Measurements from ENCODE around the gene SALL1. TPM values are rescaled to one million over a fixed set of nuclear protein-coding genes. Genes with fewer than 3 reads are reported as not detected.

SALL1 gene
- total RNA-seq, 1 experiment from 2014 or later = not detected

GRCh38 chr16:51172368-51172767, 21.3 kb upstream of the SALL1 start:
- no peaks in the 10 kb centered on the region for H3K9me3 Mint-ChIP-seq (ENCODE audit: low read depth, unreplicated experiment)
- BruUV-seq (replicated peaks) = no TSS peak
- H3K4me1 Mint-ChIP-seq (ENCODE audit: low read depth, unreplicated experiment) = no peaks in the 10 kb centered on the region
- intact Hi-C loops (cut with micrococcal nuclease; ENCODE audit: unreplicated experiment) = no loop called here
- no peak overlapping the region for H3K27ac Mint-ChIP-seq (ENCODE audit: unreplicated experiment)
- CTCF ChIA-PET = interaction anchor here (0.5 kb wide), 1 partner anchor 571 kb away, joined by 3 read pairs; no protein-coding TSS in a partner anchor
- no peak overlapping the region for H3K4me3 Mint-ChIP-seq (ENCODE audit: low read depth, unreplicated experiment)
- H3K27me3 Mint-ChIP-seq (ENCODE audit: unreplicated experiment) = peaks cover 66% of the 10 kb centered on the region
- TF ChIP-seq, protein P1, sequence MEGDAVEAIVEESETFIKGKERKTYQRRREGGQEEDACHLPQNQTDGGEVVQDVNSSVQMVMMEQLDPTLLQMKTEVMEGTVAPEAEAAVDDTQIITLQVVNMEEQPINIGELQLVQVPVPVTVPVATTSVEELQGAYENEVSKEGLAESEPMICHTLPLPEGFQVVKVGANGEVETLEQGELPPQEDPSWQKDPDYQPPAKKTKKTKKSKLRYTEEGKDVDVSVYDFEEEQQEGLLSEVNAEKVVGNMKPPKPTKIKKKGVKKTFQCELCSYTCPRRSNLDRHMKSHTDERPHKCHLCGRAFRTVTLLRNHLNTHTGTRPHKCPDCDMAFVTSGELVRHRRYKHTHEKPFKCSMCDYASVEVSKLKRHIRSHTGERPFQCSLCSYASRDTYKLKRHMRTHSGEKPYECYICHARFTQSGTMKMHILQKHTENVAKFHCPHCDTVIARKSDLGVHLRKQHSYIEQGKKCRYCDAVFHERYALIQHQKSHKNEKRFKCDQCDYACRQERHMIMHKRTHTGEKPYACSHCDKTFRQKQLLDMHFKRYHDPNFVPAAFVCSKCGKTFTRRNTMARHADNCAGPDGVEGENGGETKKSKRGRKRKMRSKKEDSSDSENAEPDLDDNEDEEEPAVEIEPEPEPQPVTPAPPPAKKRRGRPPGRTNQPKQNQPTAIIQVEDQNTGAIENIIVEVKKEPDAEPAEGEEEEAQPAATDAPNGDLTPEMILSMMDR (IDR thresholded peaks at IDR 0.05; ENCODE audit: unreplicated experiment) = no peak
- no peak for DNase-seq
- H3K36me3 Mint-ChIP-seq (ENCODE audit: insufficient read depth, unreplicated experiment) = no peaks in the 10 kb centered on the region

- H3K27ac Mint-ChIP-seq (ENCODE audit: unreplicated experiment) = no peak overlapping the region
- peaks cover 56% of the 10 kb centered on the region for H3K27me3 Mint-ChIP-seq (ENCODE audit: unreplicated experiment)
- no peak for DNase-seq
- no peaks in the 10 kb centered on the region for H3K9me3 Mint-ChIP-seq (ENCODE audit: low read depth, unreplicated experiment)
- TF ChIP-seq, protein P1 (IDR thresholded peaks at IDR 0.05; ENCODE audit: unreplicated experiment) = no peak
- no peak overlapping the region for H3K4me3 Mint-ChIP-seq (ENCODE audit: low read depth, unreplicated experiment)
- intact Hi-C loops (cut with micrococcal nuclease; ENCODE audit: unreplicated experiment) = loop anchor here (10.0 kb wide), 1 partner anchor 236 kb away; no protein-coding TSS in a partner anchor
- BruUV-seq (replicated peaks) = no TSS peak
- CTCF ChIA-PET = no interaction called here
- peaks cover 8% of the 10 kb centered on the region for H3K4me1 Mint-ChIP-seq (ENCODE audit: low read depth, unreplicated experiment)
- H3K36me3 Mint-ChIP-seq (ENCODE audit: insufficient read depth, unreplicated experiment) = no peaks in the 10 kb centered on the region
Measured at GRCh38 chr16:51168755-51169154, 17.7 kb upstream of the SALL1 start.

DNA sequence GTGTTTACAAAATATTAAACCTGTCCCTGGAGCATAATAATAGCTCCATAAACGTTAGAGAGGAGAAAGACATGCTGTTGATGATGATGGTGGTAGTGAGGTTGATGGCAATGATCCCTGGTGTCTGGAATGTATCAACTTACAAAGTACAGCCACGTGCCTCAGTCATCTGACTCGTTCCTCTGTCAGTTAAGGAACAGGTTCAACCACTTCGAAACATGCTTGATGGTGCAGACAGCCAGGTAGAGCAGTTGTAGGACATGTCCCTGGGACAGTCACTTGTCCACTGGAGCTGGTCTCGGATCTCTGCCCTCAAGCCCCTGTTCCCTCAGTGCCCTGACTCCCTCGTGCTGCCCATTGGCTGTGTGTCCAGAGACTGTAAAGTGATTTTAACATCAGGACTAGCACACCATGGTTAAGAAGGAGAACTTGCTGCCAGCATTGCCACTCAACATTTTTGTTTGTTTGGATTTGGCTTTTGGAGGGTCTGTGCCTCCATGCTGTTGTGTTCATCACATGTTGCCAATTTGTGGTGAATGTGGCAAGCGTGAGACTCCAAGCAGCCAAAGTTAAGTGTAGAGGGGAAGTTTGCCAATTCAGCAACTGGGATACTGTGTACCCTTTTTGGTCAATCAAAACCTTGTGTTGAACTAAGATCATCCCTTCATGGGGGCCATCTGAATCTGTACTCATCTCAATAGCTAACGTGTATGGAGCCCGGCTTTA, 16.3 kb upstream of the SALL1 start:
- Mint-ChIP-seq H3K4me1 (ENCODE audit: low read depth, unreplicated experiment) (peaks cover 8% of the 10 kb centered on the region), H3K4me3 (ENCODE audit: low read depth, unreplicated experiment) (no peak overlapping the region), H3K36me3 (ENCODE audit: insufficient read depth, unreplicated experiment) (no peaks in the 10 kb centered on the region), H3K9me3 (ENCODE audit: low read depth, unreplicated experiment) (no peaks in the 10 kb centered on the region), H3K27ac (ENCODE audit: unreplicated experiment) (no peak overlapping the region), H3K27me3 (ENCODE audit: unreplicated experiment) (peaks cover 63% of the 10 kb centered on the region)
- no TSS peak for BruUV-seq (replicated peaks)
- TF ChIP-seq, protein P1 (IDR thresholded peaks at IDR 0.05; ENCODE audit: unreplicated experiment) = no peak
- intact Hi-C loops (cut with micrococcal nuclease; ENCODE audit: unreplicated experiment) = loop anchor here (10.0 kb wide), 1 partner anchor 237 kb away; no protein-coding TSS in a partner anchor
- peak; percentile 30 for DNase-seq
- CTCF ChIA-PET = interaction anchor here (0.7 kb wide), 1 partner anchor 22 kb away, joined by 7 read pairs; no protein-coding TSS in a partner anchor

DNA sequence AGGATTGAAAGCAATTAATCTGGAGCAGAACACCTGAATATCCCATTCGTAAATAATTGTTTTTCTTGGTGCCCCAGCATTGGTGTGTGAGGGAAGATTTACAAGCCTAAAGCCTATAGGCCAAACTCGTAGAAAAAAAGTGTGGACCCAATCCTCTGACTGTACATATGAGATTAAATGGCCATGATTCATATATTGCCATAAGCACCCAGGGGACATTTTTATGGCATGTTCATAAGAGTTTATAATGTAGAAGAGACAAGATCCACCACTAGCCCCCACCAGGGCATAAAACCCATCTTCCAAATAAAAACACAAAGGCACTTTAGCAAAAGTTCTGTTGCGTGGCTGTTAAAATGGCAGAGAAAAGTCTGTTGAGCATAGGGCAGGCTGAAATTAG, 15.5 kb upstream of the SALL1 start:
- peaks cover 56% of the 10 kb centered on the region for H3K27me3 Mint-ChIP-seq (ENCODE audit: unreplicated experiment)
- H3K27ac Mint-ChIP-seq (ENCODE audit: unreplicated experiment) = no peak overlapping the region
- peaks cover 8% of the 10 kb centered on the region for H3K4me1 Mint-ChIP-seq (ENCODE audit: low read depth, unreplicated experiment)
- H3K4me3 Mint-ChIP-seq (ENCODE audit: low read depth, unreplicated experiment) = no peak overlapping the region
- no peak for DNase-seq
- intact Hi-C loops (cut with micrococcal nuclease; ENCODE audit: unreplicated experiment) = loop anchor here (10.0 kb wide), 1 partner anchor 238 kb away; no protein-coding TSS in a partner anchor
- BruUV-seq (replicated peaks) = no TSS peak
- CTCF ChIA-PET = no interaction called here
- no peaks in the 10 kb centered on the region for H3K36me3 Mint-ChIP-seq (ENCODE audit: insufficient read depth, unreplicated experiment)
- no peaks in the 10 kb centered on the region for H3K9me3 Mint-ChIP-seq (ENCODE audit: low read depth, unreplicated experiment)
- TF ChIP-seq, protein P1 (IDR thresholded peaks at IDR 0.05; ENCODE audit: unreplicated experiment) = no peak
